Astrocyte (in vitro differentiated cells and primary cell): Measurements from ENCODE around the gene SLC6A11. TPM values are rescaled to one million over a fixed set of nuclear protein-coding genes. Genes with fewer than 3 reads are reported as not detected.

Experiments
- DNase-seq: peaks from one replicate; pipeline ENCODE4 v3.0.0-alpha.2; 2010; ENCODE audit warnings: low read depth
- FAIRE-seq: peaks from 2 replicates; lab custom pipeline; 2011; peaks lifted over from hg19 to GRCh38; lab: Jason Lieb, UNC
- H2AFZ ChIP-seq: 2 replicates; pipeline ENCODE4 v1.6.0; 2012; ENCODE audit warnings: low read depth, low read length, inconsistent platforms
- H3K27ac ChIP-seq: 2 replicates; pipeline ENCODE4 v1.5.1; 2011; ENCODE audit warnings: low read depth, low read length, inconsistent platforms
- H3K27me3 ChIP-seq: 2 replicates; pipeline ENCODE4 v1.6.0; 2011; ENCODE audit warnings: low read length, inconsistent platforms; ENCODE audit not compliant: insufficient read depth
- H3K36me3 ChIP-seq: 2 replicates; pipeline ENCODE4 v1.5.1; 2011; ENCODE audit warnings: low read length, inconsistent platforms; ENCODE audit not compliant: insufficient read depth
- H3K4me1 ChIP-seq: 2 replicates; pipeline ENCODE4 v1.5.1; 2011; ENCODE audit warnings: low read length, inconsistent platforms; ENCODE audit not compliant: insufficient read depth
- H3K4me2 ChIP-seq: 2 replicates; pipeline ENCODE4 v1.6.0; 2012; ENCODE audit warnings: low read length, inconsistent platforms
- H3K4me3 ChIP-seq: 2 replicates; pipeline ENCODE4 v1.5.1; 2011; ENCODE audit warnings: low read depth, mild to moderate bottlenecking, low read length, inconsistent platforms; ENCODE audit not compliant: insufficient read depth
- H3K79me2 ChIP-seq: 2 replicates; pipeline ENCODE4 v1.6.0; 2012; ENCODE audit warnings: mild to moderate bottlenecking, low read length, inconsistent platforms; ENCODE audit not compliant: insufficient read depth
- H3K9ac ChIP-seq: 2 replicates; pipeline ENCODE4 v1.6.0; 2012; ENCODE audit warnings: mild to moderate bottlenecking, low read length, inconsistent platforms
- H3K9me3 ChIP-seq: 2 replicates; pipeline ENCODE4 v1.5.1; 2012; ENCODE audit warnings: low read depth, mild to moderate bottlenecking, low read length, inconsistent platforms; ENCODE audit not compliant: insufficient read depth
- H4K20me1 ChIP-seq: 2 replicates; pipeline ENCODE4 v1.6.0; 2012; ENCODE audit warnings: low read length, inconsistent platforms; ENCODE audit not compliant: insufficient read depth
- H3K27ac Mint-ChIP-seq: one replicate; pipeline ENCODE4 v1.8.0; 2021; ENCODE audit warnings: mild to moderate bottlenecking, mixed read lengths; ENCODE audit not compliant: unreplicated experiment
- H3K27me3 Mint-ChIP-seq: one replicate; pipeline ENCODE4 v1.8.0; 2021; ENCODE audit warnings: low read depth, mixed read lengths; ENCODE audit not compliant: unreplicated experiment
- H3K36me3 Mint-ChIP-seq: one replicate; pipeline ENCODE4 v1.8.0; 2021; ENCODE audit warnings: low read depth, mixed read lengths; ENCODE audit not compliant: unreplicated experiment
- H3K4me1 Mint-ChIP-seq: one replicate; pipeline ENCODE4 v1.8.0; 2021; ENCODE audit warnings: low read depth, mixed read lengths; ENCODE audit not compliant: unreplicated experiment
- H3K4me3 Mint-ChIP-seq: one replicate; pipeline ENCODE4 v1.8.0; 2021; ENCODE audit warnings: mild to moderate bottlenecking, moderate library complexity, mixed read lengths; ENCODE audit not compliant: unreplicated experiment
- H3K9me3 Mint-ChIP-seq: one replicate; pipeline ENCODE4 v1.8.0; 2021; ENCODE audit warnings: mild to moderate bottlenecking, mixed read lengths; ENCODE audit not compliant: unreplicated experiment
- CTCF ChIP-seq: IDR thresholded peaks from 2 replicates; pipeline ENCODE4 v1.5.1; 2011; ENCODE audit warnings: low read depth, mild to moderate bottlenecking, inconsistent platforms, low read length, moderate library complexity; ENCODE audit not compliant: insufficient read depth
- EZH2 ChIP-seq: IDR thresholded peaks from 2 replicates; pipeline ENCODE4 v1.6.1; 2012; ENCODE audit warnings: mild to moderate bottlenecking, low read length, inconsistent platforms; ENCODE audit not compliant: insufficient read depth
- total RNA-seq: library from RNA; stranded (reverse); gene quantifications from 2 replicates; pipeline ENCODE4 v1.2.1, GENCODE V29; 2021

Gene SLC6A11
- total RNA-seq, 1 donor from 2014 or later = 0.34 TPM

- no peak for TF ChIP-seq EZH2
- TF ChIP-seq CTCF = no peak
- peaks cover 12% of the 10 kb centered on the region for H3K4me1 Mint-ChIP-seq
- Histone ChIP-seq H4K20me1 (no peaks in the 10 kb centered on the region), H3K4me3 (no peak overlapping the region), H3K79me2 (no peaks in the 10 kb centered on the region), H3K4me1 (peaks cover 16% of the 10 kb centered on the region), H3K4me2 (no peak overlapping the region), H3K27ac (no peak overlapping the region), H3K36me3 (no peaks in the 10 kb centered on the region), H3K9me3 (no peaks in the 10 kb centered on the region), H2AFZ (no peak overlapping the region), H3K9ac (no peak overlapping the region), H3K27me3 (peaks cover 3% of the 10 kb centered on the region)
- no peaks in the 10 kb centered on the region for H3K36me3 Mint-ChIP-seq
- no peaks in the 10 kb centered on the region for H3K9me3 Mint-ChIP-seq
- peaks cover 33% of the 10 kb centered on the region for H3K27me3 Mint-ChIP-seq
- no peak overlapping the region for H3K4me3 Mint-ChIP-seq
- no peak overlapping the region for H3K27ac Mint-ChIP-seq
- DNase-seq = no peak
- FAIRE-seq = no peak
These were observed 121.3 kb downstream of the SLC6A11 start for GRCh38 chr3:10937141-10937825.

GRCh38 chr3:10939556-10939955 lies 123.5 kb downstream of the SLC6A11 start:
- Mint-ChIP-seq H3K27me3 (peaks cover 33% of the 10 kb centered on the region), H3K27ac (no peak overlapping the region)
- no peak for DNase-seq

More at GRCh38 chr3:10939556-10939955, 123.5 kb downstream of the SLC6A11 start:
- H3K4me3 ChIP-seq = no peak overlapping the region
- Mint-ChIP-seq H3K36me3 (no peaks in the 10 kb centered on the region), H3K4me1 (peaks cover 5% of the 10 kb centered on the region), H3K9me3 (no peaks in the 10 kb centered on the region), H3K4me3 (no peak overlapping the region)
- no peak overlapping the region for H3K27ac ChIP-seq
- H3K9ac ChIP-seq = no peak overlapping the region
- H3K9me3 ChIP-seq = peaks cover 3% of the 10 kb centered on the region
- peaks cover 2% of the 10 kb centered on the region for H3K4me1 ChIP-seq
- no peaks in the 10 kb centered on the region for H4K20me1 ChIP-seq
- no peaks in the 10 kb centered on the region for H3K36me3 ChIP-seq
- peaks cover 3% of the 10 kb centered on the region for H3K27me3 ChIP-seq
- FAIRE-seq = no peak
- no peaks in the 10 kb centered on the region for H3K79me2 ChIP-seq
- H3K4me2 ChIP-seq = no peak overlapping the region
- TF ChIP-seq EZH2 = no peak
- TF ChIP-seq CTCF = no peak
- no peak overlapping the region for H2AFZ ChIP-seq
